H1 (cell line): ENCODE data around the gene RNF152. TPM values are rescaled to one million over a fixed set of nuclear protein-coding genes. Genes with fewer than 3 reads are reported as not detected.

Source experiments
- CTCF ChIA-PET: fragments of 300-600 bp; sonication (Branson Sonifier 250); formaldehyde crosslinking; loops from one replicate; lab custom pipeline; 2021; ENCODE audit not compliant: partially characterized antibody; lab: Charles Lee
- POLR2A ChIA-PET: fragments of 300-600 bp; sonication (Branson Sonifier 250); formaldehyde crosslinking; loops from one replicate; lab custom pipeline; 2021; ENCODE audit warnings: inconsistent platforms; ENCODE audit not compliant: partially characterized antibody; lab: Charles Lee
- DNase-seq, 2 experiments: peaks; one replicate each; pipeline versions ENCODE4 v3.0.0 to v3.0.0-alpha.2; 2010 to 2022; ENCODE audit warnings: low spot score in 2 of 2, low read depth in 1 of 2, mixed read lengths in 1 of 2
- FAIRE-seq: peaks from 2 replicates; lab custom pipeline; 2011; peaks lifted over from hg19 to GRCh38; lab: Jason Lieb, UNC
- H2AFZ ChIP-seq: 2 replicates; pipeline ENCODE4 v1.8.1; 2012; ENCODE audit warnings: low read length, inconsistent platforms
- H2AK5ac ChIP-seq: 2 replicates; pipeline ENCODE4 v1.6.1; 2013; ENCODE audit warnings: low read depth, low read length
- H2BK120ac ChIP-seq: replicated peaks from 2 replicates; pipeline ENCODE3; 2013; ENCODE audit warnings: low read depth, low read length, inconsistent platforms
- H2BK12ac ChIP-seq: 2 replicates; pipeline ENCODE4 v1.6.1; 2013; ENCODE audit warnings: low read depth, low read length
- H2BK15ac ChIP-seq: 2 replicates; pipeline ENCODE4 v1.6.1; 2013; ENCODE audit warnings: low read length
- H2BK20ac ChIP-seq: 2 replicates; pipeline ENCODE4 v1.6.1; 2013; ENCODE audit warnings: low read length
- H2BK5ac ChIP-seq: 2 replicates; pipeline ENCODE4 v1.6.1; 2013; ENCODE audit warnings: low read depth, low read length
- H3K14ac ChIP-seq: 2 replicates; pipeline ENCODE4 v1.6.1; 2013; ENCODE audit warnings: inconsistent platforms; ENCODE audit not compliant: insufficient read length
- H3K18ac ChIP-seq: 2 replicates; pipeline ENCODE4 v1.6.1; 2013; ENCODE audit warnings: low read length; ENCODE audit errors: extremely low read depth
- H3K23ac ChIP-seq: 2 replicates; pipeline ENCODE4 v1.6.1; 2013; ENCODE audit warnings: inconsistent platforms; ENCODE audit not compliant: insufficient read length
- H3K23me2 ChIP-seq: 2 replicates; pipeline ENCODE4 v1.6.1; 2013; ENCODE audit warnings: low read depth, low read length
- H3K27ac ChIP-seq: 2 replicates; pipeline ENCODE4 v1.6.1; 2011; ENCODE audit warnings: low read depth, low read length, inconsistent platforms
- H3K27me3 ChIP-seq, 4 experiments: replicated peaks in 1 of 4; 1 replicate in 1 of 4; 2 replicates in 3 of 4; pipeline versions ENCODE4 v1.6.1 to v1.8.1; 2011 to 2013; ENCODE audit warnings: low read length in 3 of 4, mild to moderate bottlenecking in 3 of 4, inconsistent platforms in 2 of 4, mixed read lengths in 2 of 4, moderate library complexity in 1 of 4; ENCODE audit not compliant: control insufficient read depth in 3 of 4, insufficient read depth in 3 of 4; ENCODE audit errors: extremely low read depth in 1 of 4
- H3K36me3 ChIP-seq, 4 experiments: 2 replicates each; pipeline versions ENCODE4 v1.6.1 to v1.8.1; 2011 to 2013; ENCODE audit warnings: mild to moderate bottlenecking in 4 of 4, low read length in 3 of 4, moderate library complexity in 2 of 4, control low read depth in 1 of 4, inconsistent platforms in 1 of 4; ENCODE audit not compliant: insufficient read depth in 4 of 4, control insufficient read depth in 2 of 4
- H3K4ac ChIP-seq: replicated peaks from 2 replicates; pipeline ENCODE3; 2013; ENCODE audit warnings: low read length, low read depth, mixed read lengths, inconsistent platforms; ENCODE audit not compliant: insufficient read length
- H3K4me1 ChIP-seq, 4 experiments: replicated peaks in 1 of 4; 1 replicate in 1 of 4; 2 replicates in 3 of 4; pipeline versions ENCODE4 v1.6.1 to v1.8.1; 2011 to 2013; ENCODE audit warnings: low read length in 3 of 4, inconsistent platforms in 2 of 4, mixed read lengths in 1 of 4; ENCODE audit not compliant: insufficient read depth in 4 of 4, control insufficient read depth in 3 of 4
- H3K4me2 ChIP-seq, 2 experiments: 2 replicates each; pipeline versions ENCODE4 v1.6.1 to v1.8.1; 2011 to 2013; ENCODE audit warnings: low read depth in 2 of 2, low read length in 2 of 2, control low read depth in 1 of 2, inconsistent platforms in 1 of 2, mild to moderate bottlenecking in 1 of 2; ENCODE audit not compliant: insufficient read depth in 1 of 2
- H3K4me3 ChIP-seq, 4 experiments: fragments of 200-600, 300-600 bp in 1 of 4; sonication (generic), shearing (Covaris generic), sonication (Bioruptor Twin) in 1 of 4; 2 replicates each; pipeline versions ENCODE4 v1.5.1 to v1.8.1; 2011 to 2016; ENCODE audit warnings: low read length in 4 of 4, low read depth in 3 of 4, control low read depth in 2 of 4, inconsistent platforms in 2 of 4, mild to moderate bottlenecking in 2 of 4, mixed read lengths in 1 of 4, moderate library complexity in 1 of 4; ENCODE audit not compliant: insufficient read depth in 2 of 4; ENCODE audit errors: extremely low read depth in 1 of 4
- H3K56ac ChIP-seq: replicated peaks from 2 replicates; pipeline ENCODE3; 2013; ENCODE audit warnings: low read depth, mild to moderate bottlenecking, mixed read lengths, low read length, inconsistent platforms; ENCODE audit not compliant: insufficient read length
- H3K79me1 ChIP-seq: 2 replicates; pipeline ENCODE4 v1.6.1; 2013; ENCODE audit warnings: low read depth, low read length, control low read depth
- H3K79me2 ChIP-seq, 2 experiments: 2 replicates each; pipeline versions ENCODE4 v1.6.1 to v1.8.1; 2012 to 2013; ENCODE audit warnings: low read length in 2 of 2, mild to moderate bottlenecking in 2 of 2, inconsistent platforms in 1 of 2; ENCODE audit not compliant: insufficient read depth in 2 of 2, control insufficient read depth in 1 of 2
- H3K9ac ChIP-seq, 4 experiments: replicated peaks in 1 of 4; 1 replicate in 1 of 4; 2 replicates in 3 of 4; pipeline versions ENCODE4 v1.6.1 to v1.8.1; 2011 to 2013; ENCODE audit warnings: low read depth in 3 of 4, low read length in 3 of 4, control low read depth in 2 of 4, mild to moderate bottlenecking in 2 of 4, moderate library complexity in 2 of 4, inconsistent platforms in 1 of 4; ENCODE audit errors: extremely low read depth in 1 of 4
- H3K9me3 ChIP-seq, 2 experiments: 2 replicates each; pipeline versions ENCODE4 v1.6.1 to v1.8.1; 2012 to 2013; ENCODE audit warnings: mild to moderate bottlenecking in 2 of 2, moderate library complexity in 2 of 2, control low read depth in 1 of 2, inconsistent platforms in 1 of 2, low read depth in 1 of 2, low read length in 1 of 2, mixed read lengths in 1 of 2; ENCODE audit not compliant: insufficient read depth in 2 of 2
- H4K20me1 ChIP-seq, 2 experiments: replicated peaks in 1 of 2; 2 replicates each; pipeline versions ENCODE3 to v1.8.1; 2011 to 2013; ENCODE audit warnings: inconsistent platforms in 2 of 2, low read length in 2 of 2, mild to moderate bottlenecking in 1 of 2; ENCODE audit not compliant: insufficient read depth in 2 of 2, control insufficient read depth in 1 of 2
- H4K5ac ChIP-seq: 2 replicates; pipeline ENCODE4 v1.6.1; 2013; ENCODE audit warnings: low read length, low read depth, mixed read lengths, inconsistent platforms; ENCODE audit not compliant: insufficient read length
- H4K8ac ChIP-seq: 2 replicates; pipeline ENCODE4 v1.8.0; 2013; ENCODE audit warnings: mild to moderate bottlenecking, moderate library complexity, low read length, inconsistent platforms; ENCODE audit not compliant: insufficient read depth; ENCODE audit errors: extremely low read depth
- H4K91ac ChIP-seq: replicated peaks from 2 replicates; pipeline ENCODE3; 2013; ENCODE audit warnings: low read length, mixed read lengths, inconsistent platforms; ENCODE audit not compliant: insufficient read length
- ATF3 ChIP-seq: IDR thresholded peaks from 2 replicates; pipeline ENCODE4 v1.6.1; 2011; ENCODE audit warnings: low read depth, mild to moderate bottlenecking, low read length; ENCODE audit not compliant: insufficient read depth
- BRCA1 ChIP-seq: IDR thresholded peaks from 2 replicates; pipeline ENCODE4 v1.6.1; 2012; ENCODE audit warnings: low read depth, low read length, improper control_type of control experiment
- CBX5 ChIP-seq: fragments of 300-800, 300-1000 bp; sonication (generic); IDR thresholded peaks from 2 replicates; pipeline ENCODE4 v1.7.1; 2016; ENCODE audit warnings: antibody characterized with exemption, low read length, low read depth
- CEBPB ChIP-seq: IDR thresholded peaks from 2 replicates; pipeline ENCODE4 v1.6.1; 2012; ENCODE audit warnings: low read depth, low read length
- EP300 ChIP-seq, 2 experiments: IDR thresholded peaks; 1 replicate in 1 of 2; 2 replicates in 1 of 2; pipeline ENCODE4 v1.6.1; 2011 to 2012; ENCODE audit warnings: low read depth in 2 of 2, low read length in 2 of 2, mild to moderate bottlenecking in 2 of 2, borderline replicate concordance in 1 of 2, inconsistent platforms in 1 of 2, moderate library complexity in 1 of 2
- EZH2 ChIP-seq: fragments of 200-600 bp; sonication (generic); IDR thresholded peaks from 2 replicates; pipeline ENCODE4 v1.7.1; 2012; ENCODE audit warnings: low read depth, mild to moderate bottlenecking, moderate library complexity, low read length, inconsistent platforms; ENCODE audit not compliant: severe bottlenecking
- FOSL1 ChIP-seq: IDR thresholded peaks from 2 replicates; pipeline ENCODE4 v1.6.1; 2011; ENCODE audit warnings: mild to moderate bottlenecking, low read depth, low read length, moderate library complexity; ENCODE audit not compliant: insufficient read depth
- HDAC2 ChIP-seq, 2 experiments: fragments of 300-600 bp in 1 of 2; sonication (generic) in 1 of 2; IDR thresholded peaks; 2 replicates each; pipeline ENCODE4 v1.6.1; 2011 to 2012; ENCODE audit warnings: low read depth in 2 of 2, low read length in 2 of 2, mild to moderate bottlenecking in 2 of 2, moderate library complexity in 2 of 2, borderline replicate concordance in 1 of 2, inconsistent platforms in 1 of 2
- POU5F1 ChIP-seq: IDR thresholded peaks from 2 replicates; pipeline ENCODE4 v1.6.1; 2011; ENCODE audit warnings: low read depth, mild to moderate bottlenecking, low read length, moderate library complexity
- RFX5 ChIP-seq: IDR thresholded peaks from 2 replicates; pipeline ENCODE4 v1.6.1; 2011; ENCODE audit warnings: low read depth, low read length, improper control_type of control experiment, borderline replicate concordance
- RNF2 ChIP-seq: fragments of 200-900, 300-1000 bp; sonication (generic); IDR thresholded peaks from 2 replicates; pipeline ENCODE4 v1.7.1; 2016; ENCODE audit warnings: borderline replicate concordance, low read depth, mild to moderate bottlenecking, antibody characterized with exemption, low read length; ENCODE audit not compliant: poor library complexity, severe bottlenecking; ENCODE audit errors: missing control alignments
- RXRA ChIP-seq: IDR thresholded peaks from 2 replicates; pipeline ENCODE4 v1.6.1; 2011; ENCODE audit warnings: low read depth, mild to moderate bottlenecking, low read length, moderate library complexity; ENCODE audit not compliant: insufficient read depth
- SP1 ChIP-seq: IDR thresholded peaks from 2 replicates; pipeline ENCODE4 v1.6.1; 2011; ENCODE audit warnings: low read depth, low read length
- WGBS, 2 experiments: shearing (Covaris generic) in 1 of 2; methylation state at CpG; one replicate each; pipeline versions ENCODE4 v1.1.6 to v1.1.7; 2013 to 2015; ENCODE audit warnings: low lambda C conversion rate in 2 of 2, mixed read lengths in 2 of 2, inconsistent platforms in 1 of 2, low coverage in 1 of 2, missing lambda C conversion rate in 1 of 2; ENCODE audit not compliant: insufficient replicate concordance in 2 of 2, insufficient coverage in 1 of 2, insufficient read length in 1 of 2; ENCODE audit errors: extremely low coverage in 1 of 2, missing lambda C conversion rate in 1 of 2; 5-methylcytosine and 5-hydroxymethylcytosine counted together
- polyA plus RNA-seq, 7 experiments: library from polyadenylated mRNA; depleted of rRNA in 3 of 7; stranded (reverse) in 5 of 7; unstranded in 2 of 7; fragments of >200 nt in 5 of 7; fragments of 200-250 nt in 2 of 7; gene quantifications; 1 replicate in 5 of 7; 2 replicates in 1 of 7; 4 replicates in 1 of 7; pipeline versions ENCODE4 v1.2.1 to v1.2.3, GENCODE V29; 2011 to 2013; ENCODE audit warnings: missing spikeins in 2 of 7, mixed read lengths in 2 of 7
- total RNA-seq: library from RNA; stranded (reverse); fragmentation: NEBNext Ultra II Directional; extraction: Animal tissue kit (Norgen Biotek cat#: 25700); gene quantifications from 2 replicates; pipeline ENCODE4 v1.2.1, GENCODE V29; 2021

The RNF152 gene
- total and polyA plus RNA-seq, 2 of the 8 experiments (the other 6 are each of a cell fraction or from before 2014, with no cell fraction given) = 1.1 to 2.7 TPM

DNA sequence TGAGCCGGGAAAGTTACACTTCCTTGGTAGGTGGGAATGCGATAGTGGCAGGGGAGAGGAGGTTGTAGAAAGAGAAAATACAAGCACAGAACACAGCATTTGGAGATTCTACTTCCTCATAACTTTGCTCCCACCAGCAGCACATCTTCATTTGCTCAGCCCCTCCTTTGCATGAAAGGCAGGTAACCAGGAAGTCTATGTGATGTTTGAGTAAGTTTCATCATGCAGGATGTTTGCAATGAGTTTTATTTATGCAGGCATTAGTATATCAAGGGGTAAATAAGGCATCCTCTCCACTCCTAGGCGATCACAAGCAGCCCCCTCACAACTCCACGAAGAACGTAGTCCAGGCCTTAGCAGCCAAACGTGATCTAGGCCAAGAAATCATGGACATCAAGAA lies 5.0 kb downstream of the RNF152 start:
- no peak overlapping the region for H2BK20ac ChIP-seq
- peaks cover 0 to 3% (median 3%) of the 10 kb centered on the region in 4 experiments; a peak in 5 of 7 replicates for H3K4me1 ChIP-seq
- no peak overlapping the region for H2BK120ac ChIP-seq
- no peak overlapping the region for H3K4ac ChIP-seq
- FAIRE-seq (no peak), DNase-seq (no peak)
- no peaks in the 10 kb centered on the region for H3K79me2 ChIP-seq
- H4K8ac ChIP-seq = no peak overlapping the region
- H2BK5ac ChIP-seq = no peak overlapping the region
- no peak overlapping the region for H3K4me2 ChIP-seq
- H3K27me3 ChIP-seq = peaks cover 9 to 16% (median 12%) of the 10 kb centered on the region in 4 experiments; a peak in 6 of 7 replicates
- TF ChIP-seq ATF3 (no peak), RFX5 (no peak), CBX5 (no peak), SP1 (no peak), EZH2 (no peak), RNF2 (no peak), HDAC2 (IDR thresholded peaks at IDR 0.05; ENCODE audit: borderline replicate concordance in 1 of 2, low read depth in 2 of 2, low read length in 2 of 2) (no peak), CEBPB (no peak), EP300 (IDR thresholded peaks at IDR 0.05; ENCODE audit: borderline replicate concordance in 1 of 2, low read depth in 2 of 2, low read length in 2 of 2) (no peak), POU5F1 (no peak), BRCA1 (no peak), RXRA (no peak), FOSL1 (no peak)
- no peaks in the 10 kb centered on the region; the same call in 1 of the 2 replicates for H3K23me2 ChIP-seq
- H3K14ac ChIP-seq = no peak overlapping the region
- no peak overlapping the region for H3K27ac ChIP-seq
- POLR2A ChIA-PET = no interaction called here
- no peaks in the 10 kb centered on the region for H3K9me3 ChIP-seq
- no peaks in the 10 kb centered on the region for H3K79me1 ChIP-seq
- no peak overlapping the region for H4K5ac ChIP-seq
- H3K4me3 ChIP-seq = no peak overlapping the region
- H4K91ac ChIP-seq = no peak overlapping the region
- no peaks in the 10 kb centered on the region for H3K36me3 ChIP-seq
- H3K9ac ChIP-seq = no peak overlapping the region
- peaks cover 3 to 4% of the 10 kb centered on the region in 2 experiments for H4K20me1 ChIP-seq
- 88% methylated on average over 6 of the region's 6 CpGs; no CpG with 5 or more reads in 1 of the 2 experiments for WGBS, 2 experiments
- H2AK5ac ChIP-seq = no peak overlapping the region
- no peak overlapping the region for H2BK12ac ChIP-seq
- no peak overlapping the region for H3K23ac ChIP-seq
- CTCF ChIA-PET = interaction anchor here (0.7 to 1.5 kb wide), 2 partner anchors 96 to 250 kb away, joined by 3 to 5 read pairs; no protein-coding TSS in a partner anchor
- H2BK15ac ChIP-seq = no peak overlapping the region
- H3K56ac ChIP-seq = no peak overlapping the region
- H3K18ac ChIP-seq = no peak overlapping the region
- no peak overlapping the region for H2AFZ ChIP-seq
